Stimulated activated CD8-positive, alpha-beta memory T cell treated with anti-CD3 and anti-CD28 coated beads, Interleukin-15, amount 100 ng/mL, for 24 hours (primary cell): ENCODE data around the gene RIMKLB.
"Not testable (repeated sequence)": the region's sequence is repeated elsewhere in the genome, so short reads cannot be mapped to it uniquely, and the experiment has no call there.

ENCODE experiments used
- DNase-seq: peaks from one replicate; pipeline ENCODE4 v3.0.0-alpha.2; 2020; ENCODE audit warnings: low read depth

RIMKLB gene

GRCh38 chr12:8779281-8779680 is 81.5 kb downstream of the RIMKLB start:
- DNase-seq, result no peak

GRCh38 chr12:8779862-8780261 is 82.1 kb downstream of the RIMKLB start:
- DNase-seq, result no peak

- no peak for DNase-seq
These were observed 82.6 kb downstream of the RIMKLB start for GRCh38 chr12:8780389-8780788.

GRCh38 chr12:8781381-8782127 is 83.8 kb downstream of the RIMKLB start:
- no peak for DNase-seq

GRCh38 chr12:8784290-8784888 is 86.6 kb downstream of the RIMKLB start:
- no peak for DNase-seq

- no peak for DNase-seq
These were observed 87.7 kb downstream of the RIMKLB start for GRCh38 chr12:8785499-8785898.

GRCh38 chr12:8787206-8787605 is 89.4 kb downstream of the RIMKLB start:
- not testable (repeated sequence) for DNase-seq

GRCh38 chr12:8788706-8789105 is 90.9 kb downstream of the RIMKLB start:
- not testable (repeated sequence) for DNase-seq

- DNase-seq, result not testable (repeated sequence)
These were observed 91.7 kb downstream of the RIMKLB start for GRCh38 chr12:8789341-8790013.

- not testable (repeated sequence) for DNase-seq
These were observed 95.4 kb downstream of the RIMKLB start for GRCh38 chr12:8793226-8793625.

- DNase-seq, result not testable (repeated sequence)
These were observed 96.8 kb downstream of the RIMKLB start for GRCh38 chr12:8794611-8795010.

- no peak for DNase-seq
These were observed 99.2 kb downstream of the RIMKLB start for GRCh38 chr12:8796831-8797626.

GRCh38 chr12:8801213-8801612 is 103.4 kb downstream of the RIMKLB start:
- DNase-seq, result not testable (repeated sequence)

- not testable (repeated sequence) for DNase-seq
These were observed 107.0 kb downstream of the RIMKLB start for GRCh38 chr12:8804833-8805232.

- not testable (repeated sequence) for DNase-seq
These were observed 107.7 kb downstream of the RIMKLB start for GRCh38 chr12:8805487-8805886.

- not testable (repeated sequence) for DNase-seq
These were observed 109.3 kb downstream of the RIMKLB start for GRCh38 chr12:8807084-8807483.

- not testable (repeated sequence) for DNase-seq
These were observed 112.3 kb downstream of the RIMKLB start for GRCh38 chr12:8810112-8810511.

- no peak for DNase-seq
These were observed 116.0 kb downstream of the RIMKLB start for GRCh38 chr12:8813572-8814357.

- DNase-seq, result no peak
These were observed 118.8 kb downstream of the RIMKLB start for GRCh38 chr12:8816448-8817050.

- no peak for DNase-seq
These were observed 120.1 kb downstream of the RIMKLB start for GRCh38 chr12:8817856-8818255.

GRCh38 chr12:8818526-8818925 is 120.7 kb downstream of the RIMKLB start:
- no peak for DNase-seq
